NCI-H1105 (cell line): ENCODE measurements around the gene TINAG.

Source experiments
- DNase-seq: peaks from one replicate; lab custom pipeline; 2025; lab: John Stamatoyannopoulos, UW

TINAG gene, protein sequence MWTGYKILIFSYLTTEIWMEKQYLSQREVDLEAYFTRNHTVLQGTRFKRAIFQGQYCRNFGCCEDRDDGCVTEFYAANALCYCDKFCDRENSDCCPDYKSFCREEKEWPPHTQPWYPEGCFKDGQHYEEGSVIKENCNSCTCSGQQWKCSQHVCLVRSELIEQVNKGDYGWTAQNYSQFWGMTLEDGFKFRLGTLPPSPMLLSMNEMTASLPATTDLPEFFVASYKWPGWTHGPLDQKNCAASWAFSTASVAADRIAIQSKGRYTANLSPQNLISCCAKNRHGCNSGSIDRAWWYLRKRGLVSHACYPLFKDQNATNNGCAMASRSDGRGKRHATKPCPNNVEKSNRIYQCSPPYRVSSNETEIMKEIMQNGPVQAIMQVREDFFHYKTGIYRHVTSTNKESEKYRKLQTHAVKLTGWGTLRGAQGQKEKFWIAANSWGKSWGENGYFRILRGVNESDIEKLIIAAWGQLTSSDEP

DNA sequence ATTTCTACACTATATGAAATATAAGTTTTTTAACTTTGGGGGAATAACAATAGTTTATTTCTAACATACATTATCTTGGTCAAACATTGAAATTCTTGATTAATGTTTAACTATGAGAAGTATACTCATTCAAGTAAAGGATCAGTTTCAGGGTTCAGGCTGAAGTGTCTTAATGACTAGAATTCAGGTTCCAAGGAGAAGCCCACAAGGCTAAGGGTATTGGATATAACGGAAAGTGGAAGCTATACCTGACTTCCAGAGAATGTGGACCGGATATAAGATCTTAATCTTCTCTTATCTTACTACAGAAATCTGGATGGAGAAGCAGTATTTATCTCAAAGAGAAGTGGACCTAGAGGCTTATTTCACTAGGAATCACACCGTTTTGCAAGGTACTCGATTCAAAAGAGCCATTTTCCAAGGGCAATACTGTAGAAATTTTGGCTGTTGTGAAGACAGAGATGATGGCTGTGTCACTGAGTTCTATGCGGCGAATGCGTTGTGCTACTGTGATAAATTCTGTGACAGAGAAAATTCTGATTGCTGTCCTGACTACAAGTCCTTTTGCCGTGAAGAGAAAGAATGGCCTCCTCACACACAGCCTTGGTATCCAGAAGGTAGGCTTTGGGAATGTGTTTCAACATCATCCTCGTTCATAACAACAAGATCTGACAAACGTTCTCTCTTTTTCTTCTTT, at the start of gene TINAG:
Gene TINAG (plus strand): TSS at position 153 of the 697 bp plus-strand sequence. CDS start 110 bp downstream, at position 263.
- no peak for DNase-seq

DNA sequence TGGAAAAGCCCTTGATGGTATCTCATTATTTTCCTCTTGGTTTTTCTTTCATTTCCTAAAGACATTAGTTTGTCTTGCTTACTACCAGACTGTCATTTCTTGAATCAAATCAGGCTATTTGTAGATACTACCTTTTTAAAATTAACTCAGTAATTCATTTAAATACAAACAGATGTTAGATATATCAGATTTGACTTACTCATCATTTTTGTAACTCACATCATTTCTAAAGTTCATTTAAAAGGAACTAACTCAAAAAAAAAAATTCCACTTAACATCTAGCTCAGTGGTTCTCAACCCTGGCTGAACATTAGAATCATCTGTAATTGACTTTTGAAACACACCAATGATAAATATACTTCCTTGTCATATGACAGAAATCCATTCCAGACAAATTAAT, 48.2 kb upstream of the TINAG start:
- no peak for DNase-seq

DNA sequence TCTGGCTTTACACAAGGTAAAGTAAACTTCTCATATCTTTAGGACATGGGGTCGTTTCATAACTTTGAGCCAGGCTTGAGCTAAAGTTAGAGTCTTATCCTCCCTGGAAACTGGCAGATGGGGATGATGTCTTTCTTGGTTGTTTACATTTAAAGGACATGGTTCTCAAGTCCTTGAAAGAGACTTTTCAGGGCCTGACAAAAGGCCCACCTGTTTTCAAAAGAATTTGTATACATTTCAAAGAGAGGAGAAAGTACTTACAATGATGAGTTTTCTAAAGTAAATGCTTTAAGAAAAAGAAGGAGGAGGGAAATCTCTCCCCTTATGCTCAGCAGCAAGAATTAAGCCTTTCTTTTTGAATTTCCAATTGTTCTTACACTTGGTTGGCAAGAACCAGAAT, 45.7 kb upstream of the TINAG start:
- no peak for DNase-seq

DNA sequence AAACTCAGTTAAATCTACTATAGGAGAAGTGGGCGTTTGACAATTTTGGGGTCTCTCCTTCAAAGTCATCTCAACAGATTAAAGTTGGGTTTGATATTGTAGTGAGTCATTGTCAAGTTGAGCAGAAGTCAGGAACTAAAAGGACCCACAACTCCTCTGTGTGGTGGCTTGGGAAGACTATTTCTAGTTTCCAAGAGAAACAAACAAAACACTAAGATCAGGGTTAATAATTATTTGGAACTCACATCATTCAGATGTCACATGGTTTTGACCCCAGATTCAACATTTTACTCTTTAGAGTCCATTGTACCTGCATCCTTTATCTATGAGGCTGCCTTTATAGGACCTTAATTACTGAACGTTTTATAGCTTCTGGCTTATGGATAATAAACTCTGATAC, 45.3 kb upstream of the TINAG start:
- no peak for DNase-seq

DNA sequence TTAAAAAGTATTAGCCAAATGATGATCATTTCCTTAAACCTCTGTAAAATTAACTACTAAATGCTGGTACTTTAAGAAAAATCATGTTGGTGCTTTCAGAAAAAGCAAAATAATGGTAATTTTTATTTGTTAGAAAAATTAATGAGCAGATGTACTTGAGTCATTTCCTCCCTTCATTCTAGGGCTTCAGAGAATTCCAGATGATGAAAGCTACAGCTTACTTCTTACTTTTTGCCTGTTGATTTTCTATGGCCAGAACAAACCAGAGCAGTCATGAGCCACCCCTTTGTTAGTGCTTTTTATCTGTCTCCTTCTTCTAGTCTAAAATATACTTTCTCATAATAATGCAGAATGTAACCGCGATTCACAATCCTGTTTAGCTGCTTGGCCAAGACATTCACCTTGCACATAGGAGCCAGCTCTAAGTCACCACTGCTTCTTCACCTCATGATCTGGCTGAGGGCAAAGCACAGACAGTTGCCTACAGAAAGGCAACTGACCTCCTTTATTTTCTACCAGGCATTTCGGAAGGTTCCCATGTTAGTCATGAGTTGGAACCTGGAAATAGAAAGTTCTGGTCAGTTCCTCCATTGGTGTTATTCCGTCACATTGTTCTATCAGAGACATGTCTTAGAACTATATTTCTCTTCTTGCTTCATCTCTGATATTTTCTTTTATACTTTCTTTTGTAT, 43.5 kb upstream of the TINAG start:
- no peak for DNase-seq

DNA sequence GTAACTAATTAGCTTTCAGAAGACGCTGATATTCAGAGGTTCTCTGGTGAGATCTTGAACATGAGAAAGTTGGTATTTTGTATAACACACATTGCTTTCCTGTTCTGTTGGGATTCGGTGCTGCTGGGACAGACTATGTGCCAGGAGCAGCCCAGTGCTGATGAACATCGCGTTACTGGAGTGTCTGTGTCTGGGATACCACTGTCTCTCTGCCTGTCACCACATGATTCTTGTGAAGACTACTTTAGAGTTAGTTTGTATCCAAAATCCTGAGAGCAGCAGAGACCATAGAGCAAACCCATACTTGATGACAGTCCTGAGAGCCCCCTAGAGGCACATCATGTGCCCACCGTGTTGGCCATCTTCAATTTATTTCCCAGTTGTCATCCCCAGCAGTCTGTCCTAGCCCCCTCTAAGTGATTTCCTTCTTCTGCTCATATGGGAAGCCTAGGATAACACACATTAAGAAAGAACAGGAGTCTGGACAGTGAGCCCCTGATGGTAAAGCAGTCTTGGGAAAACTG, 41.8 kb upstream of the TINAG start:
- no peak for DNase-seq

DNA sequence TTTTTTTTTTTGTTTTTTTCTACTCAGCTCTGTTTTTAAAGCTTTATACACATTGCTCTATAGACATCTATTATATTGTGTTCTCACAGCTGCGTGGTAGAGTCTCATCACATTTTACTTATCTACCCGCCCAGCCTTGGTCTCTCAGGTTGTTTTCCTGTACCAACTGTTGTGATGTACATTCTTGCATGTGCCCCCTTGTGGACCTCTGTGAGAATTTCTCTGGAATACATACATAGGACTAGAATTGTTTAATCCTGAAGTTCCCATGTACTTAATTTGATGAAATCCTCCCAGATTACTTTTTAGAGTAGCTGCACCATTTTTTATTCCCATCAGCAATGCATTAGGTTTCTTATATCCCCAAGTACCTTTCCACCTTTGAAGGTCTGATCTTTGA, 40.4 kb upstream of the TINAG start:
- peak; percentile 31 for DNase-seq

DNA sequence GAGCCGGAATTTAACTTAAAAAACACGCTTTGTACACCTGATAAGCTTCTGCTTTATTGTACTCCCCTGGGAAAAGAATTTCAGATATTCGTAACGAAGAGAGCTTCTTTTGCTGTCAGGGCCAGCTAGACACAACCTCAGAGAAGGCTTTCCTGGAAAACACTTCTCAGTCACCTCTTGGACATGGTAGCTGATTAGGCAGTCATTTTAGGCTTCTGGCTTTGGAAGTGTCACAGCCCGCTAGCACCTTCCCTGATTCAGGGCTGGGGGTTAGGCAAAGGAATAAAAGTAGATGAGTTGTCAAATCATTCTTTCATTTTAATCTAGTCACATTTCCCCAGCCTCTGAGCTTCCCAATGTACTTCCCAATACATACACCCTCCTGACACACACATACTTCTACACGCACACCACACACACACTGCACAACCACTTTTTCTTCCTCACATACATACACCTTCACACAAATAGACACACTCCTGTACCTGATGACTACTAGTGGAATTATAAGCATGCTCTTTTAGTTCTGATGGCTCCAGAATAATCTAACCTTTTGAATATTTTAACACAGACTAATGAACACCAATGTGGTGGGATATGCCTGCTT, 34.9 kb upstream of the TINAG start:
- DNase-seq: no peak

DNA sequence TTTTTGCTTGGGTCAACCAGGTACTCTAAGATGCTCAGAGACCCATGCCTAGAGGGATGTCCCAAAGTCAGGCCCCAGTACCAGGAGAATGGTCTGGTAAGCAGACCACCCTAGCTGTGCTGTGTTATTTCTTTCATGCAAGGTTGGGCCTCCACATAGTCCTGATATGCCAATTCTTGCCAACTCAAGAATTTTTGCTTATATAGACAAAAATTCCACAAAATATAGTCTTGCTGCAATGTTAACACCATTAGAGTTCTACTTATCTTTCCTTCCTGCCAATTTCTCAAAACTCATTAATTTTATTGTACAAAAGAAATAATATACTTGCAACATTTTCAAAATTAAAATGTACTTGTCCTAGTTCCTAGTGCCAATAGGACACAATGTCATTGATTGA, 33.9 kb upstream of the TINAG start:
- no peak for DNase-seq

DNA sequence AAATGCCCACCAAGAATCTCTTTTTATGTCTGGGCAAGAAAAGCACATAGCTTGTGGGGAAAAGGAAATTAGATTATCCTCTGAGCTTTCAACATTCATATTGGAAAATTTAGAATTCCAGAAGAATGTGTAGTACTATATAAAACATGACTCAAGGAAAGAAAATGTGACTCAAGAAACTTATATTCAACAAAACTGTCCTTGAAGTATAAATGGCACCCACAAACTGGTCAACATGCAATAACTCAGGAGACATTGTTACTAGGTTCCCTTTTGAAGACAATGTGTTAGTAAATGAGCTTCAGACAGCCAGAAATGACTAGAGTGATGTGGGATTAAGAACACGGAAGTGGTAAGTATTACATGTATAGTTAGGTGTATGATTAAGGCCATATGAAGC, 26.1 kb upstream of the TINAG start:
- no peak for DNase-seq

DNA sequence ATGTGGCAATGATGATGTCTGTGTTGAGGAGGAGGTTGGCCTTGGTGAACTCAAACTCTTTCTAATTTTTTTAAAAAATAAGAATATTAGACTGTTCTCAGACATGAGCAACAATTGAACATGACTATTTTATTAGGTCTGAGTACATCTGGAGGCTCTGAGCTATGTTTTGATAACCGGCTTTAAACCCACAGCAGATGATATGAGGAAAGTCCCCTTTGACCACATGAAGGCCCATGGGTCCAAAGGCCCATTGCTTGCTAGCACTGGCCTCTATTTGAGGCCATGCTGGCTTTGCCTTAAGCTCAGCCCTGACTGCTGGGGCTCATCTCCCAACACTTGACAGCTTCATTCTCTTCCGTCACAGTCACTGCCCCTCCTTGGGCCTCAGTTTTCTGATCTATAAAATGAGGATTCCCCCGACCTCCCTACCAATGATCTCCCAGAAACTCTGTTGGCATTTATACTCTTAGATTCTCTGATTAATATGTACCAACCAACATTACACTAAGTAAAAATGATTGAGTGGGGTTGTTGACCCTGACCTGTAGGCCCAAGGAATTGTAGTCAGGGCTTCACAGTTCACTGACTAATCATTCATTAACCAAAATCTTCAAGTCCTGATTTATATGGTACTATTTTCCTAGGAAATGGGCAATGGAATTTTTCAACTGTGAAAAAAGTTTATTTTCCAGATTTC, 23.9 kb upstream of the TINAG start:
- DNase-seq: no peak

DNA sequence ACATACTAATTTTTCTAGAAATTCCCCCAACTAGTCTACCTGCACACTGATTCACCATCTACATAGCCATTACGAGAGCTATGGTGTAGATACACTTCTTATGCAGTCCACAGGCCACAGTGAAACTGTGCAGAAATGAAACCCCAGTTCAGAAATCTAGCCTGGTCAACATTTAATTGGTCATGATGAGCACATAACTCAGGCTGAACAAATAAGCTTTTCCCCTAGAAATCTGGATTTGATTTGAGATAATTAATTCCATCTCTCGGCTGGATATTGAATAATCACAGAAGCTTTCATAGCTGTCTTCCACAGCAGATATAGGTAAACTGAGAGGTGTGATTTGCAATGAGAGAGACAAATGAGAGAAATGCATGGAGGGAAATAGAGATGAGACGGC, 22.6 kb upstream of the TINAG start:
- DNase-seq: no peak

DNA sequence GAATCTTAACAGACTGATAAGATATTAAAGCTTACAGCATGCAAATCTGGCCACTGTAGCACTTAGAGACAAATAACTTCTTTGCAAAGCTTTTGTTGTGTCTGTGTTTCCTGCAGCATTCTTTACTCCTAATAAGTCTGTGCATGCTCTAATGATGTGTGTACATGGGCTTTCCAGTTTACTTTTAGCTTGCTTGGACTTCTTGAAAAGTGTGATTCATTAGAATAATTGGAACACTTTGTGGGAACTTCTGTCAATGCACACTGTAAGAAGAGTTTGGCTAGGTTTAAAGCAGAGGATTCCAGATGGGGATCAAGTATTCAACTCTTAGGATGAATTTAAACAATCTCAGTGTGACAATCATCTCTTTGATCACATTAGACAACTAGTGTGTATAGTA, 22.1 kb upstream of the TINAG start:
- no peak for DNase-seq

DNA sequence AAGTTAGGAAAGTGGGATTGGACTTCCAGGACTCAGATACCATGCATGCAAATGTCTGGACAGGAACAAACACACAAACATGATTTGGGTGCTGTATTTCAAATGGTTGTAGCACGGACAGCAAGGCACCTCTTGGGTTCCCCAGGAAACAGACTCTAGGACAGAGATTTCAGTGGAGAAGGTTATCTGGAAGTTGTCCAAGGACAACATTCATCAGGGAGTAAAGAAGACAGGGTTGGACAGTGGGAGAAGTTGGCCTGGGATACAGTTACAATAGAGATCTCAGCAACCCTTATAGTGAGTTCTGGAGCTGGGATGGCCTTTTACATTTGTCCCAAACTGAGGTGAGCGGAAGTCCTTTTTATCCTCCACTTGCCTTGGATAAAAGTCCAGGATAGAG, 19.8 kb upstream of the TINAG start:
- DNase-seq: no peak

DNA sequence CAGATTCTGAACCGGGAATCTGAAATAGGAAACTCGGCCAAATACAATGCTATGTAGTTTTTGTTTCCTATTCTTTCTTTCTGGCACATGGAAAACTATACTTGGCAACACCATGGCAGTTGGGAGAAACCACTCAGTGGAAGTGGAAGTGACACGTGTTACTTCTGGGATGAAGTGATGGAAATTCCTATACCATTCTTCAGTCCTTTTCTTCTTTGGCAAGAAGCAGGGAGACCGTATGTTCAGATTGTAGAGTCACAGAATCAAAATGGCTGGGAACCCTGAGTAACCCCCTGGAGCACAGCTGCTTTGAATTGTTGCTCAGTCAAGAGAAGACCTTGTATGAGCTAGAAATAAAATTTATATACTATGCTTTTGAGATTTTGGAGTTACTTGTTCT, 18.8 kb upstream of the TINAG start:
- DNase-seq: no peak

DNA sequence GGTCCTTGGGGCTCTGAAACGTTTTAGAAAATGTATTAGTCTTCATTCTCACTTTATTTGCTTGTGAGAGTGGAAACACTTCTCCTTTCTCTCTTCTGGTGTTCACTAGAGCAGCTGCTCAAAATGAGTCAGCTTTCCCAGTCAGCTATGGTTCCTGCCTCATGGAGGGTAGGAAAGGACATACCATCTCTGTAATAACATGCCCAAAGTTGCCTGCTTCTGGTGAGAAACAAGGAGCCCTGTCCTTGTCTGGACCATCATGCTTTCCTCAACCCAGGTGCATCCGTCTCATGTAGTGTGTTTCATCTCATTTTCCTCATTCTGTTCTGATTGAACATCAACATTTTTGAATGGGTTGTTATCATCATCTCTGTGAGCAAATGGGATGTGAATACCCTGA, 17.1 kb upstream of the TINAG start:
- DNase-seq: no peak

DNA sequence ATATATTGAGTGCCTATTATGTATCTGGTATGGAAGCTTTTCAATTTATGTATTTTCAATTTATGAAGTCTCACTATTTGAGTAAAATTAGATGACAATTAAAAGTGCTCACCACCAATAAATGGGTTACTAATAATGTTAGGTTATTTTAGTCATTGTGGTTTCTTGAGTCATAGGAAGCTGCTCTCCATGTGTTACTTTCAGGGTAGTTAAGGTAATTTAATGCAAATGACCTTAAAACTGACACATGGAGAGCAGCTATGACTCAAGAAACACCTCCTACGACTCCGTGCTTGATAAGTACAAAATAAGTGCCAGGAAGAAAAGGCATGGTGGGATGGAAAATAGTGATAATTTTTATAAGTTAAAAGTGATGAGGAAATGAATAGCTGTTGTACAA, 16.5 kb upstream of the TINAG start:
- DNase-seq: no peak

DNA sequence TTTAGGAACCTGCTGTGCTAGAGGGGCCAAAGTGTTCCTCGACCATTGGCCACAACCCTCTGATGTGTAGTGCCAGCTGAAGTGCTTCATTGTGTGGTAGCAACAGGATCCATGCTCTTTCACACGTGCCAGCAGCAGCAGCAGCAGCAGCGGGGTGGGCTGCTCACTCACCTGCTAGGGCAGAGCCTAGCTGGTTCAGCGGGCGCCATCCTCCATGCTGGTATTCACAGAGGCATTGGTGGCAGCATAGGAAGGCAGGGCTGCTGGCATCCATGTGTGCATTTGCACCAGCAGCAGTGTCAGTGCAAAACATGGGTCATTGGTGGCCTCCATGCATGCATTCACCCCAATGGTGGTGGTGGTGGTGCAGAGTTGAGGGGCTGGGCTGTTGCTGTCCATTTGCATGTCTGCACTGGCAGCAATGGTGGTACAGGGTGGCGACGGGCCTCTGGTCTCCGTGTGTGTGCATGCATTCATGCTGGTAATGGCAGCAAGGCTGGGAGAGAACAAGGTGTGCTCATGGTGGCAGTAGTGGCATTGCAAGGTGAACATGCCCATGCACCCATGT, 13.2 kb upstream of the TINAG start:
- DNase-seq: no peak

DNA sequence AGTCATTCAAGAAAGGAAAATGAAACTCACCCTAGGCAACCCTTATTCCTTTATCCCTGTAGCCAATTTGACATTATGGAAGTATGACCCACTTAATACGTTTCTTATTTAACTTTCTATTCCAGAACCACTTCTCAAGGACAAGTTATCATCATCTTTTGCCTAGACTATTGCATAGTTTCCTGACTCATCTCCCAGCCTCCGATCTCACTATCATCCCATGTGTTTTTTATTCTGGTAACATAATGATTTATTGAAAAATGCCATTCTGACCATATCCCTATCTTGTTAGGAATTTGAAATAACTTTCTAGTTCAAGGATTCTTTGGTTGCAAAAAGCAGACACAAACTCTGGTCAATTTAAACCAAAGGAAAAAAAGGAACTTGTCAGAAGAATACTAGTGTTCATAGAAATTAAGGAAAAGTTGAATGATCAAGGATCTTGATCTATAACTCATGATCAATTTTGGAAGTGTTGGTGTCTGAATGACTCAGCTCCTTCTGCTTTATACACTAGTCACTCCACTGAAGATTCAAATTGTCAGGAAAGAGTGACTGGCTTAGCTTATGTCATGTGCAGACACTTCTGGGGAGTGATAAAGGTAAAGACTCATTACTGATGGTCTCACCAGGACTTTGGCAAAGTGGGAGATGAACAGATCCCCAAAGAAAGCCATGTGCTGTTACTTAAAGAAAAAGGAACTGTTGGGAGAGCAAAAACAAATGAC, 8.5 kb upstream of the TINAG start:
- DNase-seq: no peak

DNA sequence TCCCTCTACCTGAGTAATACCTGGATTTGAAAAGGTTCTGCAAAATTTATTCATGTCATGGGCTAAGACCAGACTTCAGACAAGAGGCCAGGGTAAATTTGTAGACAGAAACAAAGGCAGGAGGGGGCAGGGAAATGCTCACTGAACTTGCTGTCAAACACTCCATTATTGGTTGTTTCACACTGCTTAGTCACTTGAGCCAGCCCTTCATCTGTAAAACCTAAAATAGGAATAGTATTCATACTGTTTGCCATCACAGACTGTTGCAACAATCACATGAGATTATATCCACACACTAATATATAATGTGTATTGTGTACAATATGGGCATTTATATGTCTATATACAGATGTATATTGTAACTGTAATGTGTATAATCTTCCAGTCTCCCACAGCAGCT, 6.5 kb upstream of the TINAG start:
- no peak for DNase-seq
